HepG2 (cell line): ENCODE data around the gene SLCO3A1. TPM values are rescaled to one million over a fixed set of nuclear protein-coding genes. Genes with fewer than 3 reads are reported as not detected.

Source experiments
- ATAC-seq: fragments of 200-7000 bp; cut with Tn5 transposase; 3 replicates; pipeline ENCODE4 v1.9.1; 2020; ENCODE audit warnings: mild to moderate bottlenecking, moderate library complexity
- BruUV-seq: library from RNA; stranded (reverse); fragments of 400-500 nt; replicated peaks from 2 replicates; lab custom pipeline; 2021; lab: Mats Ljungman, UMichigan
- CTCF ChIA-PET: fragments of 300-600 bp; formaldehyde crosslinking; extraction: SDS; loops from one replicate; lab custom pipeline; 2021; ENCODE audit warnings: low total read pairs, inconsistent platforms, low intra/inter-chr PET ratio; lab: Yijun Ruan, JAX
- POLR2A ChIA-PET: fragments of 350-600 bp; sonication (Branson Sonifier 250); formaldehyde crosslinking; loops from one replicate; lab custom pipeline; 2020; ENCODE audit warnings: antibody characterized with exemption, inconsistent platforms; lab: Yijun Ruan, JAX
- DNase-seq: peaks from one replicate; pipeline ENCODE4 v3.0.0-alpha.2; 2015; ENCODE audit warnings: low spot score
- FAIRE-seq: peaks from 3 replicates; lab custom pipeline; 2011; peaks lifted over from hg19 to GRCh38; lab: Jason Lieb, UNC
- H2AFZ ChIP-seq: one replicate; pipeline ENCODE4 v1.6.1; 2011; ENCODE audit warnings: low read length, inconsistent platforms
- H3K27ac ChIP-seq: fragments of 300-600 bp; 3 replicates; pipeline ENCODE4 v1.8.0; 2011; ENCODE audit warnings: mixed run types, mild to moderate bottlenecking, mixed read lengths, low read length, inconsistent platforms; ENCODE audit not compliant: insufficient read depth; ENCODE audit errors: extremely low read length
- H3K27me3 ChIP-seq, 2 experiments: fragments of 200-600 bp in 1 of 2; 2 replicates in 1 of 2; 3 replicates in 1 of 2; pipeline versions ENCODE4 v1.6.0 to v1.8.0; 2011; ENCODE audit warnings: low read length in 2 of 2, mild to moderate bottlenecking in 2 of 2, moderate library complexity in 2 of 2, inconsistent platforms in 1 of 2; ENCODE audit not compliant: insufficient read depth in 2 of 2, control insufficient read depth in 1 of 2
- H3K36me3 ChIP-seq, 2 experiments: fragments of 200-600 bp in 1 of 2; replicated peaks in 1 of 2; 2 replicates in 1 of 2; 3 replicates in 1 of 2; pipeline versions ENCODE4 v1.5.1 to v1.8.0; 2011; ENCODE audit warnings: low read length in 2 of 2, inconsistent platforms in 1 of 2; ENCODE audit not compliant: insufficient read depth in 2 of 2, control insufficient read depth in 1 of 2
- H3K4me1 ChIP-seq: 2 replicates; pipeline ENCODE4 v1.5.1; 2012; ENCODE audit warnings: low read length, inconsistent platforms; ENCODE audit not compliant: insufficient read depth
- H3K4me2 ChIP-seq: 2 replicates; pipeline ENCODE4 v1.6.0; 2011; ENCODE audit warnings: low read depth, low read length, inconsistent platforms
- H3K4me3 ChIP-seq, 3 experiments: fragments of 200-600 bp in 1 of 3; sonication (generic), shearing (Covaris generic) in 1 of 3; replicated peaks in 1 of 3; 2 replicates each; pipeline ENCODE4 v1.5.1; 2011 to 2016; ENCODE audit warnings: low read length in 3 of 3, inconsistent platforms in 2 of 3, low read depth in 2 of 3, mild to moderate bottlenecking in 2 of 3, control low read depth in 1 of 3, mixed read lengths in 1 of 3; ENCODE audit not compliant: insufficient read depth in 1 of 3
- H3K79me2 ChIP-seq: one replicate; pipeline ENCODE4 v1.6.1; 2011; ENCODE audit warnings: low read length, inconsistent platforms; ENCODE audit not compliant: insufficient read depth
- H3K9ac ChIP-seq: 2 replicates; pipeline ENCODE4 v1.6.0; 2011; ENCODE audit warnings: mild to moderate bottlenecking, low read depth, low read length, inconsistent platforms; ENCODE audit not compliant: insufficient read depth
- H3K9me3 ChIP-seq: 2 replicates; pipeline ENCODE4 v1.5.1; 2012; ENCODE audit warnings: mild to moderate bottlenecking, low read length
- H4K20me1 ChIP-seq: 2 replicates; pipeline ENCODE4 v1.6.0; 2011; ENCODE audit warnings: inconsistent platforms, mild to moderate bottlenecking, low read length, moderate library complexity; ENCODE audit not compliant: insufficient read depth
- CAMTA2 ChIP-seq: sonication (generic); formaldehyde crosslinking; IDR thresholded peaks from 2 replicates; pipeline ENCODE4 v1.4.0; 2020; ENCODE audit warnings: mild to moderate bottlenecking, missing genetic modification reagents, borderline replicate concordance
- DDIT3 ChIP-seq: sonication (generic); formaldehyde crosslinking; IDR thresholded peaks from 2 replicates; pipeline ENCODE4 v1.4.0; 2020; ENCODE audit warnings: mild to moderate bottlenecking, missing genetic modification reagents
- FOXK1 ChIP-seq: sonication (generic); formaldehyde crosslinking; IDR thresholded peaks from 2 replicates; pipeline ENCODE4 v1.4.0; 2020; ENCODE audit warnings: low read depth, missing genetic modification reagents, borderline replicate concordance
- FOXM1 ChIP-seq: sonication (generic); formaldehyde crosslinking; IDR thresholded peaks from 2 replicates; pipeline ENCODE4 v1.5.0; 2020; ENCODE audit warnings: missing genetic modification reagents
- GTF3A ChIP-seq: sonication (generic); formaldehyde crosslinking; conservative IDR thresholded peaks from 2 replicates; pipeline ENCODE4 v1.4.0; 2020; ENCODE audit warnings: mild to moderate bottlenecking, missing genetic modification reagents
- KDM1A ChIP-seq: IDR thresholded peaks from 2 replicates; pipeline ENCODE4 v1.6.1; 2016; ENCODE audit warnings: missing compliant biosample characterization
- MYNN ChIP-seq: sonication (generic); formaldehyde crosslinking; IDR thresholded peaks from 2 replicates; pipeline ENCODE4 v1.4.0; 2020; ENCODE audit warnings: mild to moderate bottlenecking, low read depth, missing genetic modification reagents
- PHF5A ChIP-seq: IDR thresholded peaks from one replicate; pipeline ENCODE4 v1.6.1; 2018; ENCODE audit warnings: low read depth, missing genetic modification reagents; ENCODE audit not compliant: unreplicated experiment
- POLR2G ChIP-seq: fragments of 200-400 bp; formaldehyde crosslinking; IDR thresholded peaks from 2 replicates; pipeline ENCODE4 v1.6.1; 2018; ENCODE audit warnings: mild to moderate bottlenecking, low read depth, low read length, moderate library complexity
- RFX3 ChIP-seq: IDR thresholded peaks from 2 replicates; pipeline ENCODE4 v1.6.1; 2016; ENCODE audit warnings: missing biosample characterization, missing genetic modification reagents
- ZBTB26 ChIP-seq: IDR thresholded peaks from 2 replicates; pipeline ENCODE4 v1.6.1; 2016; ENCODE audit warnings: missing compliant biosample characterization, missing genetic modification reagents, borderline replicate concordance
- ZNF224 ChIP-seq: sonication (generic); formaldehyde crosslinking; IDR thresholded peaks from 2 replicates; pipeline ENCODE4 v1.5.0; 2020; ENCODE audit warnings: mild to moderate bottlenecking, missing genetic modification reagents
- ZNF264 ChIP-seq: sonication (generic); formaldehyde crosslinking; IDR thresholded peaks from 2 replicates; pipeline ENCODE4 v1.4.0; 2020; ENCODE audit warnings: missing genetic modification reagents
- ZNF30 ChIP-seq: sonication (generic); formaldehyde crosslinking; IDR thresholded peaks from 2 replicates; pipeline ENCODE4 v1.5.0; 2020; ENCODE audit warnings: mild to moderate bottlenecking, missing genetic modification reagents
- ZNF672 ChIP-seq: sonication (generic); formaldehyde crosslinking; IDR thresholded peaks from 2 replicates; pipeline ENCODE4 v1.8.1; 2022; ENCODE audit warnings: missing genetic modification reagents
- ZNF782 ChIP-seq: sonication (generic); formaldehyde crosslinking; IDR thresholded peaks from 2 replicates; pipeline ENCODE4 v1.4.0; 2020; ENCODE audit warnings: missing genetic modification reagents, mild to moderate bottlenecking, borderline replicate concordance
- ZNF879 ChIP-seq: sonication (generic); formaldehyde crosslinking; IDR thresholded peaks from 2 replicates; pipeline ENCODE4 v1.8.1; 2023; ENCODE audit warnings: missing genetic modification reagents
- ZNF883 ChIP-seq: sonication (generic); formaldehyde crosslinking; IDR thresholded peaks from 2 replicates; pipeline ENCODE4 v1.5.1; 2020; ENCODE audit warnings: mild to moderate bottlenecking, missing genetic modification reagents; ENCODE audit errors: not compliant biosample characterization
- WGBS: methylation state at CpG from one replicate; pipeline ENCODE4 v1.1.6; 2017; ENCODE audit warnings: low lambda C conversion rate; 5-methylcytosine and 5-hydroxymethylcytosine counted together
- in situ Hi-C: cut with HindIII; loops from 2 replicates; pipeline ENCODE4 v1.10.0; 2017; ENCODE audit warnings: low pct_unique_long_range_greater_than_20kb; ENCODE audit not compliant: extremely low pct_ligation_motif_present
- intact Hi-C: fragments of 100-400 bp; cut with micrococcal nuclease; formaldehyde crosslinking; loops from one replicate; pipeline ENCODE4 v1.10.0; 2022; ENCODE audit not compliant: unreplicated experiment
- polyA plus RNA-seq, 8 experiments: library from polyadenylated mRNA; depleted of rRNA in 3 of 8; stranded (reverse) in 7 of 8; unstranded in 1 of 8; fragments of >200 nt; fragmentation: Illumina TruSeq in 4 of 8; extraction: Trizol in 4 of 8; gene quantifications; 2 replicates each; pipeline versions ENCODE4 v1.2.1 to v1.2.3, GENCODE V29; 2011 to 2016; ENCODE audit warnings: low read depth in 4 of 8, missing spikeins in 1 of 8, mixed read lengths in 1 of 8; ENCODE audit not compliant: insufficient read depth in 1 of 8
- total RNA-seq, 5 experiments: library from RNA; depleted of rRNA; stranded (reverse); fragments of >200 nt; fragmentation: Illumina TruSeq; extraction: Trizol; gene quantifications; 2 replicates each; pipeline ENCODE4 v1.2.3, GENCODE V29; 2016; ENCODE audit warnings: low read depth in 1 of 5
- TF ChIP-seq, protein P1 (sequence below): sonication (generic); formaldehyde crosslinking; IDR thresholded peaks from 2 replicates; pipeline ENCODE4 v1.4.0; 2020; ENCODE audit warnings: missing genetic modification reagents, borderline replicate concordance

Gene SLCO3A1
- total and polyA plus RNA-seq, 2 of the 13 experiments (the other 11 are each of a cell fraction or from before 2014, with no cell fraction given): 0.02 TPM; not detected in 1

DNA sequence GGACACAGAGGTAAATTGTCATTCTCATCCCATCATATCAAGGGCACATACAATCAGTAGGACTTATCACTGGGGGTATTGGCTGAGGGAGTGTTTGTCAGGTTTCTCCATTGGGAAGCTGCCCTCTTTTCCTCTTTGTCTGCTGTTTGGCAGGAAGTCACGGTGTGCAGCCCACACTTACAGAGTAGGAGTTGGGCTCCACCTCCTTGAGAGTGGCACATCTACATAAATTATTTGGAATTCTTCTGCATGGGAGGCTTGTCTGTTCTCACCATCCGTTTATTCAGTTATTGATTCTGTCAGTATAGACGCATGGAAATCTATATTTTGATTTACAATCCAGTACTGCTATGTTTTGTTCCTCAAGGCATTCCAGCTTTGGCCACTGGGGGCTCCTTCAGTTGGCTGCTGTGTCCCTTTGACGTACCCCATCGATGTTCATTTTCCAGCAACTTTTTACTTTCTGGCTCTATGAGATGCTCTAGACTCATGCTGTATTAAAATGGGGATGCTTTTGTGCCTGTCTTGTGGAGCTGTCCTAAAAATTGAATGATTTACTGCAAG lies 200.3 kb downstream of the SLCO3A1 start (continued):
- TF ChIP-seq, protein P1, sequence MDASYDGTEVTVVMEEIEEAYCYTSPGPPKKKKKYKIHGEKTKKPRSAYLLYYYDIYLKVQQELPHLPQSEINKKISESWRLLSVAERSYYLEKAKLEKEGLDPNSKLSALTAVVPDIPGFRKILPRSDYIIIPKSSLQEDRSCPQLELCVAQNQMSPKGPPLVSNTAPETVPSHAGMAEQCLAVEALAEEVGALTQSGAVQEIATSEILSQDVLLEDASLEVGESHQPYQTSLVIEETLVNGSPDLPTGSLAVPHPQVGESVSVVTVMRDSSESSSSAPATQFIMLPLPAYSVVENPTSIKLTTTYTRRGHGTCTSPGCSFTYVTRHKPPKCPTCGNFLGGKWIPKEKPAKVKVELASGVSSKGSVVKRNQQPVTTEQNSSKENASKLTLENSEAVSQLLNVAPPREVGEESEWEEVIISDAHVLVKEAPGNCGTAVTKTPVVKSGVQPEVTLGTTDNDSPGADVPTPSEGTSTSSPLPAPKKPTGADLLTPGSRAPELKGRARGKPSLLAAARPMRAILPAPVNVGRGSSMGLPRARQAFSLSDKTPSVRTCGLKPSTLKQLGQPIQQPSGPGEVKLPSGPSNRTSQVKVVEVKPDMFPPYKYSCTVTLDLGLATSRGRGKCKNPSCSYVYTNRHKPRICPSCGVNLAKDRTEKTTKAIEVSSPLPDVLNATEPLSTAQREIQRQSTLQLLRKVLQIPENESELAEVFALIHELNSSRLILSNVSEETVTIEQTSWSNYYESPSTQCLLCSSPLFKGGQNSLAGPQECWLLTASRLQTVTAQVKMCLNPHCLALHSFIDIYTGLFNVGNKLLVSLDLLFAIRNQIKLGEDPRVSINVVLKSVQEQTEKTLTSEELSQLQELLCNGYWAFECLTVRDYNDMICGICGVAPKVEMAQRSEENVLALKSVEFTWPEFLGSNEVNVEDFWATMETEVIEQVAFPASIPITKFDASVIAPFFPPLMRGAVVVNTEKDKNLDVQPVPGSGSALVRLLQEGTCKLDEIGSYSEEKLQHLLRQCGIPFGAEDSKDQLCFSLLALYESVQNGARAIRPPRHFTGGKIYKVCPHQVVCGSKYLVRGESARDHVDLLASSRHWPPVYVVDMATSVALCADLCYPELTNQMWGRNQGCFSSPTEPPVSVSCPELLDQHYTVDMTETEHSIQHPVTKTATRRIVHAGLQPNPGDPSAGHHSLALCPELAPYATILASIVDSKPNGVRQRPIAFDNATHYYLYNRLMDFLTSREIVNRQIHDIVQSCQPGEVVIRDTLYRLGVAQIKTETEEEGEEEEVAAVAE (CRISPR knock-in tag): no peak
- TF ChIP-seq ZNF879 (CRISPR knock-in tag) (no peak), ZNF883 (CRISPR knock-in tag) (no peak), ZNF30 (no peak), ZNF264 (CRISPR knock-in tag) (no peak)

DNA sequence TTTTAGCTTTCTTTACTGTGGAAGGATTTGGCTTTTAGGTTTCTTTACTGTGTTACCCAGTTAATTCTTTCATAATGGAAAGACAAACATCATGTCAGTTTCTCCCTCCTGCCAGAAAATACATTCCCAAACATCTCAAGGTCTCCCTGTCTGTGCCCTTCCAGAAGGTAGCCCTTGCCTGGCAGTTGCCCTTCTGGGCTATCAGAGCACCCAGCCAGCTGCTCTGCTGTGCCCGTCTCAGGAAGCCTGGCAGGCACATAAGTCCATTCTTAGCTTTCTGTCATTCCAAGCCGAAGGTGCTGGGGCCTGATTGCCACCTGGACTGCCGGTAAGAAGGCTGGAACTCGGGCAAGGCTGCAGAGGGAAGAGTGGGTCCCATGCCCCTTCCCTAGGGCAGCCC lies 203.4 kb downstream of the SLCO3A1 start:
- in situ Hi-C loops: no loop called here
- no TSS peak for BruUV-seq
- no peaks in the 10 kb centered on the region for H3K4me1 ChIP-seq

More for the DNA sequence above, 203.4 kb downstream of the SLCO3A1 start:
- H3K9me3 ChIP-seq: no peaks in the 10 kb centered on the region
- H3K27ac ChIP-seq: no peak overlapping the region
- no peaks in the 10 kb centered on the region for H3K36me3 ChIP-seq
- no peaks in the 10 kb centered on the region for H3K79me2 ChIP-seq
- no peak overlapping the region for H3K4me3 ChIP-seq
- H3K27me3 ChIP-seq: peaks cover 0 to 5% of the 10 kb centered on the region in 2 experiments; a peak in 1 of 5 replicates
- intact Hi-C loops: no loop called here
- ATAC-seq (no peak), FAIRE-seq (no peak), DNase-seq (no peak)
- H3K4me2 ChIP-seq: no peak overlapping the region
- no peaks in the 10 kb centered on the region for H4K20me1 ChIP-seq
- H2AFZ ChIP-seq: no peak overlapping the region
- CTCF ChIA-PET: no interaction called here
- no peak overlapping the region for H3K9ac ChIP-seq
- TF ChIP-seq ZNF672 (no peak), ZNF782 (CRISPR knock-in tag) (no peak), GTF3A (CRISPR knock-in tag) (no peak), PHF5A (CRISPR knock-in tag) (no peak), CAMTA2 (no peak), POLR2G (no peak), MYNN (CRISPR knock-in tag) (no peak), FOXM1 (no peak), ZNF224 (CRISPR knock-in tag) (no peak), DDIT3 (CRISPR knock-in tag) (no peak), KDM1A (CRISPR knock-in tag) (no peak), FOXK1 (CRISPR knock-in tag) (no peak), ZBTB26 (CRISPR knock-in tag) (no peak), RFX3 (no peak)
- POLR2A ChIA-PET: no interaction called here
- 0% methylated on average over 1 of the region's 4 CpGs for WGBS
